ENCODE measurements around the gene MOB3A. TPM values are rescaled to one million over a fixed set of nuclear protein-coding genes. Genes with fewer than 3 reads are reported as not detected.

MOB3A gene
- total RNA-seq, 5 donors from 2014 or later (not counting 1 experiment from before 2014, with no cell fraction given): 98.6 to 162 (median 142) TPM

- Histone ChIP-seq H3K27me3 (replicated peaks in 1 of 2; ENCODE audit: control insufficient read depth in 2 of 2, extremely low read depth in 1 of 2, insufficient read depth in 2 of 2, low read length in 1 of 2) (no peaks in the 10 kb centered on the region), H3K27ac (ENCODE audit: low read length) (no peak overlapping the region), H3K4me3 (ENCODE audit: control insufficient read depth in 1 of 2, extremely low read depth in 1 of 2, low read length in 1 of 2) (no peak overlapping the region), H3K9me3 (no peaks in the 10 kb centered on the region), H3K4me1 (ENCODE audit: control insufficient read depth in 1 of 2, extremely low read depth in 1 of 2, insufficient read depth in 2 of 2, low read length in 2 of 2) (peaks cover 48 to 82% of the 10 kb centered on the region in 2 experiments), H3K36me3 (ENCODE audit: control insufficient read depth in 2 of 2, extremely low read depth in 1 of 2, insufficient read depth in 1 of 2, low read length in 1 of 2) (peaks cover 0 to 7% of the 10 kb centered on the region in 2 donors)
- CTCF ChIA-PET: interaction anchor here in 1 of 2 donors (0.7 to 0.9 kb wide), 2 partner anchors 20 to 41 kb away, joined by 3 to 7 read pairs; no protein-coding TSS in a partner anchor
- 90% methylated on average over 18 of the region's 24 CpGs for WGBS (ENCODE audit: insufficient coverage)
- Mint-ChIP-seq H3K4me3 (no peak overlapping the region), H3K27me3 (no peaks in the 10 kb centered on the region), H3K27ac (peak overlapping the region; percentile 92 to 95), H3K36me3 (no peaks in the 10 kb centered on the region), H3K9me3 (no peaks in the 10 kb centered on the region), H3K4me1 (peaks cover 52 to 69% (median 62%) of the 10 kb centered on the region in 3 donors)
- DNase-seq (no peak), ATAC-seq (replicated peaks in 1 of 4) (no peak)
- POLR2A ChIA-PET: no interaction called here
These were observed 42.3 kb downstream of the MOB3A start for GRCh38 chr19:2053601-2054389.

- no peaks in the 10 kb centered on the region for H3K9me3 Mint-ChIP-seq
- H3K36me3 Mint-ChIP-seq: no peaks in the 10 kb centered on the region
- ATAC-seq (replicated peaks in 1 of 4): peak in 3 of 4 experiments; percentile 0 to 33 (median 5)
- no peaks in the 10 kb centered on the region for H3K27me3 Mint-ChIP-seq
- peaks cover 44 to 82% of the 10 kb centered on the region in 2 experiments for H3K4me1 ChIP-seq (ENCODE audit: control insufficient read depth in 1 of 2, extremely low read depth in 1 of 2, insufficient read depth in 2 of 2, low read length in 2 of 2)
- ChIA-PET POLR2A (interaction anchor here (0.6 kb wide), 3 partner anchors 10 to 33 kb away, joined by 3 to 4 read pairs (median 4); no protein-coding TSS in a partner anchor), CTCF (interaction anchor here (0.6 to 1.7 kb wide), 4 partner anchors 10 to 45 kb away, joined by 3 to 8 read pairs (median 4); no protein-coding TSS in a partner anchor)
- H3K36me3 ChIP-seq (ENCODE audit: control insufficient read depth in 2 of 2, extremely low read depth in 1 of 2, insufficient read depth in 1 of 2, low read length in 1 of 2): peaks cover 0 to 24% of the 10 kb centered on the region in 2 donors
- no peaks in the 10 kb centered on the region for H3K9me3 ChIP-seq
- H3K27me3 ChIP-seq (replicated peaks in 1 of 2; ENCODE audit: control insufficient read depth in 2 of 2, extremely low read depth in 1 of 2, insufficient read depth in 2 of 2, low read length in 1 of 2): no peaks in the 10 kb centered on the region
- peaks cover 54 to 67% (median 63%) of the 10 kb centered on the region in 3 donors for H3K4me1 Mint-ChIP-seq
- peak overlapping the region; percentile 30 to 49 for H3K4me3 ChIP-seq (ENCODE audit: control insufficient read depth in 1 of 2, extremely low read depth in 1 of 2, low read length in 1 of 2)
- peak in 33 of 35 experiments; percentile 33 to 84 (median 57) for DNase-seq
- peak overlapping the region; percentile 68 to 79 (median 75) for H3K4me3 Mint-ChIP-seq
- H3K27ac ChIP-seq (ENCODE audit: low read length): peak overlapping the region; percentile 96
- WGBS (ENCODE audit: insufficient coverage): 18% methylated on average over 12 of the region's 18 CpGs
- peak overlapping the region; percentile 92 to 95 for H3K27ac Mint-ChIP-seq
These were observed 44.1 kb downstream of the MOB3A start for GRCh38 chr19:2051773-2052704.

DNA sequence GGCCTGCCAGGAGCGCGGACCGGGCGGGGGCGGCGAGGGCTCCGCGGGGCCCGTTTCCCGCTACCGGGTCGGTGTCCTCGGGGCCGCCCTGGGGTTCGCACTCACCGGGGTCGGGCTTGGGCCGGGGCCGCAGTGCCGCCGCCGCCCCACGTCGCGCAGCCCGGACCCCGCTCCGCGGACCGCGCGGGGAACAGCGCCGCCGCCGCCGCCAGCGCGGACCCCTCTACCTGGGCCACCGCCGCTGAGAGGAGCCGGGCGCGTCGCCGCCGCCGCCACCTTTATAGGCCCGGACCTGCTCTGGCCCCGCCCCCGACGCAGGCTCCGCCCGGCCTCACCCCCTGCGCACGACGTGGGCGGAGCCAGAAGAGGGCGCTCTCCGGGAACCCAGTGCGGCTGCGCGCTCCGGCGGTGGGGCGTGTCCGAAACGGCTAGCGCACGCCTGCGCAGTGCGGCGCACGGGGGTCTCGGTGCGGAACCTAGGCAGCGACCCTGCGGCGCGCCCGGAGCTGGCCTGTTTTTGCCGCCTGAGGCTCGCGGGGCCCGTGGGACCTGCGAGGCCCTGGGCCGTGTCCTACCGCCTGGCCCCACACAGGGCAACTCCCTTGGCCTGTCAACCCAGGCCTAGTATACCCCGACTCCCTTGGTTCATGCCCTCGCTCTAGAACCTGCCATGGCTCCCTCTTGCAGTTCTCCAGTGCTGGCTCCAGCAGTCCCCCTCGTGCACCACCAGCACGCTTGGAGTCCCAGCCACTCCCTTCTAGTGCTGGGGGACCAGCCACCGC, 44.9 kb downstream of the MOB3A start, which contains the start of gene MKNK2:
TSS of gene MKNK2 (minus strand) at position 254 of the 782 bp plus-strand sequence. CDS start 393 bp downstream, outside the sequence.
- Mint-ChIP-seq H3K9me3 (no peaks in the 10 kb centered on the region), H3K4me3 (peak within 1 kb of the TSS; percentile 78 to 87 (median 81)), H3K4me1 (peaks cover 51 to 66% (median 58%) of the 10 kb centered on the region in 3 donors), H3K36me3 (no peaks in the 10 kb centered on the region), H3K27ac (peak within 1 kb of the TSS; percentile 92 to 95), H3K27me3 (no peaks in the 10 kb centered on the region)
- Histone ChIP-seq H3K4me3 (ENCODE audit: control insufficient read depth in 1 of 2, extremely low read depth in 1 of 2, low read length in 1 of 2) (peak within 1 kb of the TSS; percentile 96 to 99), H3K9me3 (no peaks in the 10 kb centered on the region), H3K27me3 (replicated peaks in 1 of 2; ENCODE audit: control insufficient read depth in 2 of 2, extremely low read depth in 1 of 2, insufficient read depth in 2 of 2, low read length in 1 of 2) (no peaks in the 10 kb centered on the region), H3K27ac (ENCODE audit: low read length) (peak within 1 kb of the TSS; percentile 96), H3K4me1 (ENCODE audit: control insufficient read depth in 1 of 2, extremely low read depth in 1 of 2, insufficient read depth in 2 of 2, low read length in 2 of 2) (peaks cover 45 to 83% of the 10 kb centered on the region in 2 experiments), H3K36me3 (ENCODE audit: control insufficient read depth in 2 of 2, extremely low read depth in 1 of 2, insufficient read depth in 1 of 2, low read length in 1 of 2) (peaks cover under 1 to 32% of the 10 kb centered on the region in 2 donors)
- DNase-seq (peak; percentile 71 to 97 (median 91)), ATAC-seq (replicated peaks in 1 of 4) (peak; percentile 73 to 89 (median 86))
- ChIA-PET CTCF (interaction anchor here in 1 of 2 donors (1.0 to 1.7 kb wide), 2 partner anchors 9 to 11 kb away, joined by 3 to 8 read pairs; no protein-coding TSS in a partner anchor), POLR2A (interaction anchor here in 1 of 2 donors (0.6 kb wide), 1 partner anchor 9 kb away, joined by 4 read pairs; no protein-coding TSS in a partner anchor)
- WGBS (ENCODE audit: insufficient coverage): under 1% methylated on average over 90 of the region's 93 CpGs

- peak overlapping the region; percentile 86 for H3K27ac Mint-ChIP-seq
These were observed 45.7 kb downstream of the MOB3A start for GRCh38 chr19:2050349-2050990.

DNA sequence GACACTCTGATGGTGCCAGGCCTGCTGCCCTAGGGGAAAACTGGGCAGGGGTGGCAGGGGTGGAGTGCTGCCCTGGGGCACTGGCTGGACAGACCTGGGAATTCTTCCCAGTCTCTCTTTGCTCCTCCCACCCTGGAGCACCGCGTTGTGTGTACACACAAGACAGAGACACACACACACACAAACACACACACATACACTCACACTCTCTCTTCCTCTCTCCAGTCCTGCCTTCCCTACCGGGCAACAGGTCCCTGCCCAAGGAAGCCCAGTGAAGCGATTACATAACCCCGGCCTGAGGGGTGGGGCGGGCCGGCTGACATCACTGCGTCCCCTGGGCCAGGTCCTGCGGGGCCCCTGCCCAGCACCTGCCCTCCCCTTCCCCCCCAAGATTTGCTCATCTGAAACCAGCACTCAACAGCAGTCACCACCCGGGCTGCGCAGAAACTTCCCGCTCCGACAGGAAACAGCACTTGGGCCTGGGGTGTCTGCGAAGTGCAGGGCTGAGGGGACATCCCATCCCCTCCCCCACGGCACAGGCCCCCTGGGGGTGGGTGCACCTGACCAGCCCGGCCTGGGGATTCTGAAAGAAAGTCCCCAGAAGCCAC, 46.3 kb downstream of the MOB3A start:
- no peaks in the 10 kb centered on the region for H3K27me3 ChIP-seq (replicated peaks in 1 of 2; ENCODE audit: control insufficient read depth in 2 of 2, extremely low read depth in 1 of 2, insufficient read depth in 2 of 2, low read length in 1 of 2)
- DNase-seq: peak in 33 of 35 experiments; percentile 38 to 73 (median 57)
- Mint-ChIP-seq H3K27me3 (no peaks in the 10 kb centered on the region), H3K4me1 (peaks cover 45 to 59% (median 49%) of the 10 kb centered on the region in 3 donors), H3K27ac (peak overlapping the region; percentile 86), H3K9me3 (no peaks in the 10 kb centered on the region), H3K4me3 (peak overlapping the region; percentile 78 to 87 (median 81)), H3K36me3 (no peaks in the 10 kb centered on the region)
- H3K27ac ChIP-seq (ENCODE audit: low read length): peak overlapping the region; percentile 74
- POLR2A ChIA-PET: interaction anchor here in 1 of 2 donors (0.6 kb wide), 1 partner anchor 12 kb away, joined by 3 read pairs; no protein-coding TSS in a partner anchor
- WGBS (ENCODE audit: insufficient coverage): 0% methylated on average over 9 of the region's 16 CpGs
- peaks cover 44 to 83% of the 10 kb centered on the region in 2 experiments for H3K4me1 ChIP-seq (ENCODE audit: control insufficient read depth in 1 of 2, extremely low read depth in 1 of 2, insufficient read depth in 2 of 2, low read length in 2 of 2)
- H3K9me3 ChIP-seq: no peaks in the 10 kb centered on the region
- peak overlapping the region; percentile 96 to 99 for H3K4me3 ChIP-seq (ENCODE audit: control insufficient read depth in 1 of 2, extremely low read depth in 1 of 2, low read length in 1 of 2)
- CTCF ChIA-PET: no interaction called here
- ATAC-seq (replicated peaks in 1 of 4): peak; percentile 14 to 25 (median 25)
- peaks cover 12 to 46% of the 10 kb centered on the region in 2 donors for H3K36me3 ChIP-seq (ENCODE audit: control insufficient read depth in 2 of 2, extremely low read depth in 1 of 2, insufficient read depth in 1 of 2, low read length in 1 of 2)

More at GRCh38 chr19:2050349-2050990, 45.7 kb downstream of the MOB3A start:
- Histone ChIP-seq H3K36me3 (ENCODE audit: control insufficient read depth in 2 of 2, extremely low read depth in 1 of 2, insufficient read depth in 1 of 2, low read length in 1 of 2) (peaks cover 7 to 40% of the 10 kb centered on the region in 2 donors), H3K9me3 (no peaks in the 10 kb centered on the region), H3K27ac (ENCODE audit: low read length) (peak overlapping the region; percentile 74), H3K27me3 (replicated peaks in 1 of 2; ENCODE audit: control insufficient read depth in 2 of 2, extremely low read depth in 1 of 2, insufficient read depth in 2 of 2, low read length in 1 of 2) (no peaks in the 10 kb centered on the region), H3K4me1 (ENCODE audit: control insufficient read depth in 1 of 2, extremely low read depth in 1 of 2, insufficient read depth in 2 of 2, low read length in 2 of 2) (peaks cover 42 to 83% of the 10 kb centered on the region in 2 experiments), H3K4me3 (ENCODE audit: control insufficient read depth in 1 of 2, extremely low read depth in 1 of 2, low read length in 1 of 2) (peak overlapping the region; percentile 96 to 99)
- Mint-ChIP-seq H3K27me3 (no peaks in the 10 kb centered on the region), H3K36me3 (no peaks in the 10 kb centered on the region), H3K4me1 (peaks cover 47 to 63% (median 55%) of the 10 kb centered on the region in 3 donors), H3K4me3 (peak overlapping the region; percentile 78 to 87 (median 81)), H3K9me3 (no peaks in the 10 kb centered on the region)
- ChIA-PET CTCF (no interaction called here), POLR2A (no interaction called here)
- DNase-seq (peak in 2 of 35 experiments; percentile 26 to 35), ATAC-seq (replicated peaks in 1 of 4) (peak in 3 of 4 experiments; percentile 1 to 12 (median 3))
- under 1% methylated on average over 38 of the region's 49 CpGs for WGBS (ENCODE audit: insufficient coverage)

All from T-cell (primary cell).